ENCODE results near the gene CYYR1.

CYYR1 gene

DNA sequence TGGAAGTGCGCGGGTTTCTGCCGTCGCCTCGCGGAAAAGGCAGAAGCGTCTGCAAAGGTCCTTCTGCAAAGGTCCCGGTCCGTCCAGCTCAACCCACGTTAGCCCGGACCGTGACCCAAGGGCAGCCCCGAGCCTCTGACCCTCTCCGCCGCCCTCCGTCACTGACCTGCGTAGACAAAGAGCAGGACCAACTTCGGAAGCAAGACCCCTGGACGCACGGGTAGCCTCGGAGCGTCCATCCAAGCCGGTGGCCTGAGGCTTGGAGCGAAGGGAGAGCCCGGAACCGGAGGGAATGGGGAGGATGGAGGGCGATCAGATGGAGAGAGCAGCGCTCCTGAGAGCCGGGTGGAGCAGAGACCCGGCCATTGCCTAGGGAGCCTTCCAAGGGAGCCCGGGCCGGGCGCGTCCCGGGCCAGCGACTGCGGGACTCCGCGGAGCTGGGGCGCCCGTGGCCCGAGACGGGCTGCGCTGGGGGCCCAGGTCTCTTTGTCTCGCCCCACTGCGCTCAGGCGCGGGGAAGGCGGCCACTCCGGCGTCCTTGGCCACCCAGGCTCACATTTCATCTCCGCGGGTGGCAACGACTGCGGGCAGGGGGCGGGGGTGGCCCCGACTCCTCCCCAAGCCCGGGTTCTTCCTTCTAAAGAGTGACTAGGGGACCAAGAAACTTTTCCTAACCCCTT, at the start of gene CYYR1:
Gene CYYR1 (minus strand): TSS at position 585 of the 680 bp plus-strand sequence. CDS start 346 bp downstream, at position 239.
- H3K27ac ChIP-seq (ENCODE audit: extremely low read depth, low read depth, low read length): no peak within 1 kb of the TSS
- TF ChIP-seq, protein P1, sequence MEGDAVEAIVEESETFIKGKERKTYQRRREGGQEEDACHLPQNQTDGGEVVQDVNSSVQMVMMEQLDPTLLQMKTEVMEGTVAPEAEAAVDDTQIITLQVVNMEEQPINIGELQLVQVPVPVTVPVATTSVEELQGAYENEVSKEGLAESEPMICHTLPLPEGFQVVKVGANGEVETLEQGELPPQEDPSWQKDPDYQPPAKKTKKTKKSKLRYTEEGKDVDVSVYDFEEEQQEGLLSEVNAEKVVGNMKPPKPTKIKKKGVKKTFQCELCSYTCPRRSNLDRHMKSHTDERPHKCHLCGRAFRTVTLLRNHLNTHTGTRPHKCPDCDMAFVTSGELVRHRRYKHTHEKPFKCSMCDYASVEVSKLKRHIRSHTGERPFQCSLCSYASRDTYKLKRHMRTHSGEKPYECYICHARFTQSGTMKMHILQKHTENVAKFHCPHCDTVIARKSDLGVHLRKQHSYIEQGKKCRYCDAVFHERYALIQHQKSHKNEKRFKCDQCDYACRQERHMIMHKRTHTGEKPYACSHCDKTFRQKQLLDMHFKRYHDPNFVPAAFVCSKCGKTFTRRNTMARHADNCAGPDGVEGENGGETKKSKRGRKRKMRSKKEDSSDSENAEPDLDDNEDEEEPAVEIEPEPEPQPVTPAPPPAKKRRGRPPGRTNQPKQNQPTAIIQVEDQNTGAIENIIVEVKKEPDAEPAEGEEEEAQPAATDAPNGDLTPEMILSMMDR (tag by site-specific recombination; IDR thresholded peaks at IDR 0.05): no peak
- TF ChIP-seq ZNF561 (tag by site-specific recombination; IDR thresholded peaks at IDR 0.05; ENCODE audit: borderline replicate concordance) (no peak), ZSCAN5A (tag by site-specific recombination; IDR thresholded peaks at IDR 0.05) (no peak), ZNF366 (tag by site-specific recombination; conservative IDR thresholded peaks at IDR 0.05) (no peak), ZNF670 (tag by site-specific recombination; IDR thresholded peaks at IDR 0.05; ENCODE audit: low read depth) (no peak), PRDM10 (tag by site-specific recombination; IDR thresholded peaks at IDR 0.05) (no peak), BCL6B (tag by site-specific recombination; IDR thresholded peaks at IDR 0.05) (no peak), ZNF155 (tag by site-specific recombination; IDR thresholded peaks at IDR 0.05) (no peak), ZNF138 (tag by site-specific recombination; IDR thresholded peaks at IDR 0.05; ENCODE audit: borderline replicate concordance) (no peak)
- TF ChIP-seq, protein P2, sequence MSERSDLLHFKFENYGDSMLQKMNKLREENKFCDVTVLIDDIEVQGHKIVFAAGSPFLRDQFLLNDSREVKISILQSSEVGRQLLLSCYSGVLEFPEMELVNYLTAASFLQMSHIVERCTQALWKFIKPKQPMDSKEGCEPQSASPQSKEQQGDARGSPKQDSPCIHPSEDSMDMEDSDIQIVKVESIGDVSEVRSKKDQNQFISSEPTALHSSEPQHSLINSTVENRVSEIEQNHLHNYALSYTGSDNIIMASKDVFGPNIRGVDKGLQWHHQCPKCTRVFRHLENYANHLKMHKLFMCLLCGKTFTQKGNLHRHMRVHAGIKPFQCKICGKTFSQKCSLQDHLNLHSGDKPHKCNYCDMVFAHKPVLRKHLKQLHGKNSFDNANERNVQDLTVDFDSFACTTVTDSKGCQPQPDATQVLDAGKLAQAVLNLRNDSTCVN (tag by site-specific recombination; optimal IDR thresholded peaks at IDR 0.05): no peak
- H3K4me1 ChIP-seq (ENCODE audit: control insufficient read depth, insufficient read depth, low read length): no peaks in the 10 kb centered on the region
- H3K36me3 ChIP-seq (ENCODE audit: control insufficient read depth in 2 of 2, insufficient read depth in 1 of 2, low read length in 2 of 2): no peaks in the 10 kb centered on the region
- H3K4me3 ChIP-seq (ENCODE audit: low read depth, low read length): no peak within 1 kb of the TSS
- ChIA-PET POLR2A (no interaction called here), CTCF (interaction anchor here (0.7 to 1.3 kb wide), 2 partner anchors 11 to 771 kb away, joined by 3 to 4 read pairs; no protein-coding TSS in a partner anchor)
- no peaks in the 10 kb centered on the region for H3K9me3 ChIP-seq (ENCODE audit: control insufficient read depth, insufficient read depth, low read depth, low read length)

DNA sequence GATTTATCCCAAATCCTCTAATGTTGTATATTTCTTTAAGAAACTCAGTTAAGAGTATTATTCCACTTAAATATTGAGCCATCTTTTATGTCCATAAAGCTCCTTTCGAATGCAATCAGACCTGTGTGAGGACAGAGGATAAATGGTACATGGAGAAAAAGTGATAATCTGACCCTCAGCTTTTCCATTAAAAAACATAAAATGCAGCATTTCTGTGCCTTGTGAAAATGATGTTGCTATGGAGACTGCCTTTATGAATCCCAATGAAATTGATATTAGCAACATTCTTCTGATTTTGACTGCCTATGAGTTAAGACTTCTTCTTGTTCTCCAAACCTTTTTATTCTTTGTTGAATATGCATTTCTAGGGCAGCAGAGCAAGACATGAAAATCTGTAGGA, 44.1 kb upstream of the CYYR1 start:
- Histone ChIP-seq H3K4me1 (ENCODE audit: control insufficient read depth, insufficient read depth, low read length) (no peaks in the 10 kb centered on the region), H3K9me3 (ENCODE audit: control insufficient read depth, insufficient read depth, low read depth, low read length) (no peaks in the 10 kb centered on the region), H3K27ac (ENCODE audit: extremely low read depth, low read depth, low read length) (no peak overlapping the region), H3K36me3 (ENCODE audit: control insufficient read depth in 2 of 2, insufficient read depth in 1 of 2, low read length in 2 of 2) (no peaks in the 10 kb centered on the region), H3K4me3 (ENCODE audit: low read depth, low read length) (no peak overlapping the region)
- ChIA-PET POLR2A (no interaction called here), CTCF (interaction anchor here (0.6 kb wide), 1 partner anchor 61 kb away, joined by 3 read pairs; no protein-coding TSS in a partner anchor)
- TF ChIP-seq ZNF140 (tag by site-specific recombination; IDR thresholded peaks at IDR 0.05) (no peak), ZNF571 (tag by site-specific recombination; IDR thresholded peaks at IDR 0.05) (no peak), BCL11A (tag by site-specific recombination; IDR thresholded peaks at IDR 0.05; ENCODE audit: low read depth) (no peak), REPIN1 (tag by site-specific recombination; IDR thresholded peaks at IDR 0.05; ENCODE audit: low read depth) (no peak), GLI2 (tag by site-specific recombination; IDR thresholded peaks at IDR 0.05; ENCODE audit: borderline replicate concordance, low read depth) (no peak), WT1 (tag by site-specific recombination; IDR thresholded peaks at IDR 0.05) (no peak)
- TF ChIP-seq, protein P3, sequence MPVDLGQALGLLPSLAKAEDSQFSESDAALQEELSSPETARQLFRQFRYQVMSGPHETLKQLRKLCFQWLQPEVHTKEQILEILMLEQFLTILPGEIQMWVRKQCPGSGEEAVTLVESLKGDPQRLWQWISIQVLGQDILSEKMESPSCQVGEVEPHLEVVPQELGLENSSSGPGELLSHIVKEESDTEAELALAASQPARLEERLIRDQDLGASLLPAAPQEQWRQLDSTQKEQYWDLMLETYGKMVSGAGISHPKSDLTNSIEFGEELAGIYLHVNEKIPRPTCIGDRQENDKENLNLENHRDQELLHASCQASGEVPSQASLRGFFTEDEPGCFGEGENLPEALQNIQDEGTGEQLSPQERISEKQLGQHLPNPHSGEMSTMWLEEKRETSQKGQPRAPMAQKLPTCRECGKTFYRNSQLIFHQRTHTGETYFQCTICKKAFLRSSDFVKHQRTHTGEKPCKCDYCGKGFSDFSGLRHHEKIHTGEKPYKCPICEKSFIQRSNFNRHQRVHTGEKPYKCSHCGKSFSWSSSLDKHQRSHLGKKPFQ (tag by site-specific recombination; IDR thresholded peaks at IDR 0.05): no peak
